VCaP (cell line): ENCODE data around the gene PLCL2.

Experiments
- H3K27ac ChIP-seq: fragments of 450-650 bp; 2 replicates; pipeline ENCODE4 v1.5.1; 2017
- TF ChIP-seq, protein P1 (sequence below): fragments of 450-650 bp; conservative IDR thresholded peaks from 2 replicates; pipeline ENCODE4 v1.5.1; 2017; ENCODE audit warnings: mild to moderate bottlenecking, moderate library complexity

The PLCL2 gene

DNA sequence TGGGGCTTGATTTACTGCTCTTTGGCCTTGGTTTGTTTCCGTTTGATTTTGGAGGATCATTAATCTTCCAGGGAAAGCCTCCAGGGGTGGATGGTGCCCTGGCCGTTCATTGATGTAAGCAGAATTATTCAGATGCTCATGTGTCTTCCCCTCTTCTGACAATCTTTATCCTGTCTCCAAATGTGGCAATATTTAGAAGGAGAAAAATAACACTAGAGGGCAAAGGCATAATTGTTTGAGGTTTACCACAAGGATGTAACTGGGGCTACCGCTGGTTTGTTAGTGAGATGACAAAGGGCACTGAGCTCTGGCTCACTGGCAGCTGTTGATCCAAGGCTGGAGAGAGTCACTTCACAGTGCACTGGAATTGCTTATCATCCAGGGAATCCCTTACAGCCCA lies 18.2 kb upstream of the PLCL2 start:
- TF ChIP-seq, protein P1, sequence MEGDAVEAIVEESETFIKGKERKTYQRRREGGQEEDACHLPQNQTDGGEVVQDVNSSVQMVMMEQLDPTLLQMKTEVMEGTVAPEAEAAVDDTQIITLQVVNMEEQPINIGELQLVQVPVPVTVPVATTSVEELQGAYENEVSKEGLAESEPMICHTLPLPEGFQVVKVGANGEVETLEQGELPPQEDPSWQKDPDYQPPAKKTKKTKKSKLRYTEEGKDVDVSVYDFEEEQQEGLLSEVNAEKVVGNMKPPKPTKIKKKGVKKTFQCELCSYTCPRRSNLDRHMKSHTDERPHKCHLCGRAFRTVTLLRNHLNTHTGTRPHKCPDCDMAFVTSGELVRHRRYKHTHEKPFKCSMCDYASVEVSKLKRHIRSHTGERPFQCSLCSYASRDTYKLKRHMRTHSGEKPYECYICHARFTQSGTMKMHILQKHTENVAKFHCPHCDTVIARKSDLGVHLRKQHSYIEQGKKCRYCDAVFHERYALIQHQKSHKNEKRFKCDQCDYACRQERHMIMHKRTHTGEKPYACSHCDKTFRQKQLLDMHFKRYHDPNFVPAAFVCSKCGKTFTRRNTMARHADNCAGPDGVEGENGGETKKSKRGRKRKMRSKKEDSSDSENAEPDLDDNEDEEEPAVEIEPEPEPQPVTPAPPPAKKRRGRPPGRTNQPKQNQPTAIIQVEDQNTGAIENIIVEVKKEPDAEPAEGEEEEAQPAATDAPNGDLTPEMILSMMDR, result no peak
- no peak overlapping the region for H3K27ac ChIP-seq

DNA sequence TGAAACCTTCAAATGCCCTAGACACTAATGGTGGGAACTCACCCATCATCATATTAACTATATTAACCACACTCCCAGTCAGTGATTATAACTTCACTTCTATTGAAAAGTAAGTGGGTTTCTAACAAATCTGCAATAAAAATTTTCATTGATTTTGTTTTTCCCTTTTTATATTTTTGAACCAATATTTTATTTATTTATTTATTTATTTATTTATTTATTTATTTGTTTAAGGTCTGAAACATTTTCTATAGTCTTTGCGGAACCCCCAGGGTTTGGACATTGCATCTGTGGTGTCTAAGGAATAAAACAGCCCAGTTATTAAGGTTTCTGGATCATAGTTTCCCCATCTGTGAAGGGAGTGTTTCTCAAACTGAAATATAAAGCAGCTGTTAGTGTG lies 16.2 kb upstream of the PLCL2 start:
- TF ChIP-seq, protein P1, result no peak
- H3K27ac ChIP-seq, result no peak overlapping the region

DNA sequence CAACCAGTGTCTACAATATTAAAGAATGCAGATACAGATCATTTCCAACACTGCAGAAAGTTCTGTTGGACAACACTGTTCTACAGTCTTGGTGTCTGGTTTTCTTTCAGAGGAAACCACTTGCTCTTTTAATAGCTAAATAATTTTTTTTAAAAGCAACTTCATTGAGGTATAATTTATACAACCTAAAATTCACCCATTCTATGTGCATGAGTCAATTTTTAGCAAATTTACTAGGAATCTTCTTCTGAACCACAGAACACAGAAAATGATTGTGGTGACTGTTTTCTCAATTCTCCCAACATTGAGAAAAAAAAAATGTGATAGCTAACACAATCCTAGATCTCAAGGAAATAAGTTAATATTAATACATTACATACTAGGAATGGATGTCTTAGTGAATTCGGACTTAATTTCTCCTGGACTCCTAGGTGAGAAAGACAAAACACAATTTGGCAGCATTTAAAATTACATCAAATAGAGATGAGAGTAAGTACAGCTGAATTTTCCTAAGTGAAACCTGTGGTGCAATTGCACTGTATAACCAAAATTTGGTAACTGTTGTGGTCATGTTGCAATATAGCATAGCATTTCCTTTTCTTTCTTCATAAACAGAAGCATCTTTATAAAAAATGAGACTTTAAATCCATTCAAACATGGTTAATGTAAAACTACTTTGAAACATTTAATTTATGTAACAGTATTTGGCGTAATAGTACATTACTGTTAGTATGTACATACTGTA lies 15.3 kb upstream of the PLCL2 start:
- TF ChIP-seq, protein P1, result no peak
- no peak overlapping the region for H3K27ac ChIP-seq

DNA sequence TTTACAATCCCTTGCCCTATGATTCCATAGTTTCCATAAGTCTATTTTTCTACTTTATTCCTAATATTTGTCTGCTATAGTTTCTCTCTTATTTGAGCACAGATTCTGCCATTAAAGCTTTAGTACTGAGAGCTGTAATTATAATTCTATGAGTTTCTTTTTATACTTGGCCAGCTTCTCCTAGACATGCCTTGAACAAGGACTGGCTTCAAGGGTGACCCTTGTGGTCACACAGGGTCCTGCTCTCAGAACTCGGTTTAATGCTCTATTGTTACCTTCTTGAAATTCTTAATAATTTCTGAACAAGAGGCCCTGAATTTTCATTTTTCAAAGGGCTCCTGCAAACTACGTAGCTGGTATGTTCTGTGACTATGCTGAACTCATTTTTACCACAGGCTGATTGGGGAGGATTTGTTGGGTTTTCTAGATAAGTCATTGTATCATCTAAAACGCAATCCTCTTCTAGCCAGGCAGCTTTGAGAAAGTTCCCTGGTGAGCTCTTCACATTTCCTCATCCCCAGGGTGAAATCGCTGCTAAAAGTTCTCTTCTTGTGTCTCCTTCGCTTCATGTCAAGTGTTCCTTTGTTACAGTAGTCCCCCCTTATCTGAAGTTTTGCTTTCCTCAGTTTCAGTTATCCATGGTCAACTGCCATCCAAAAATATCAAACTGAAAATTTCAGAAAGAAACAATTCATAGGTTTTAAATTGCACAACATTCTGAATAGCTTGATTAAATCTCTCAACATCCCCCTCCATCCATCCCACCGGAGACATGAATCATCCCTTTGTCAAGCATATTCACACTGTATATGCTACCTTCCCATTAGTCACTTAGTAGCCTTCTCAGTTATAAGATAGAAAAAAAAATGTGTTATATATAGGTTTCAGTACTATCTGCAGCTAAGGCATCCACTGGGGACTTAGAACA lies 12.6 kb upstream of the PLCL2 start:
- TF ChIP-seq, protein P1, result no peak
- H3K27ac ChIP-seq, result no peak overlapping the region

DNA sequence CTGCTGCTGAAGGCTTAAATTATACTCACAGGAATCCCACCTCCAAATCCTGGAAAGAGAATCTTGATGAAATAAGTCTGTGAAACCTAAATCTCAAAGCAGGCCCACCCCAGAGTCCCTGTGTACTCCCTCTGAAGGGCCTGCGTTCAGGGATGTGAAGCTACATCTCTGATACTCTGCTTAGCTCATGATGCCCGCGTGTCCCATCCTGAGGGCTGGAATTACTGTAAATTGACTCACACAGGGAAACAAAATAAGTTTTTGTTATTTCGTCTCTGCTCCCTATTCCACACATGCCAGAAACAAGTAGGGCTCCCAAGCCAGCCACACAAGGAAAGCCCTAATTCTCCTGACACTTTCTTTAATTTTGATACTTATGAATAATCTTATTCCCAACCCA lies 10.9 kb upstream of the PLCL2 start:
- TF ChIP-seq, protein P1, result no peak

DNA sequence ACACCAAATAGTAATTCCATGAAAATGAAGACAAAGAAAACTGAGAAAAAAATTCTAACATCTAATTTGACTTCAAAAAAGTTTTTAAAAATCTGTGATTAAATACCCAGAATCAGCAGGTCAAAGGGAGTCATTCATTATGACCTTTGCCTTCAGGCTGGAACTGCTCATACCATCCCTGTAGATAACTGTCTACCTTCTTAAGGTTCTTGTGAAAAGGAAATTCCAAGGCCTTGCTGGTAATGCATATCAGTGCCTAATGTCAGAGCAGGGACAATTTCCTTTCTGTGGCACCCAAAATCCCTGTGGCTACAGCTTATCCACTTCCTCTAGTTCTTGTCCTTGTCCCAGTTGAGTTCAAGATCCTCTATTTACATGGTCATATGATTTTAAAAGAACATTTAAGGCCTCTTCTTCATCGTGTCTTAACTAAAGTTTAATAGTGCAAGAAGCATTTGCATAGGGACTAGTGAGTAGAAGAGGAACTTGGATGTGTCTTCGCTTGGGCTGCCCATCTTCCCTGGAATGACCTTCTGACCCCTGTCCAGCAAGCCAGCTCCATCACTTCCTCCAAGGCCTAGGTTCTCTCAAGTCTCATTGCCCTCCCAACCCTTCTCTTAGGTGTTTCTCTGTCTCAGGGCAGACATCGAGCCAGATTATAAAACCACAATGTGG lies 8.7 kb upstream of the PLCL2 start:
- no peak overlapping the region for H3K27ac ChIP-seq
- TF ChIP-seq, protein P1, result no peak

More for the DNA sequence above, 10.9 kb upstream of the PLCL2 start:
- H3K27ac ChIP-seq, result no peak overlapping the region

DNA sequence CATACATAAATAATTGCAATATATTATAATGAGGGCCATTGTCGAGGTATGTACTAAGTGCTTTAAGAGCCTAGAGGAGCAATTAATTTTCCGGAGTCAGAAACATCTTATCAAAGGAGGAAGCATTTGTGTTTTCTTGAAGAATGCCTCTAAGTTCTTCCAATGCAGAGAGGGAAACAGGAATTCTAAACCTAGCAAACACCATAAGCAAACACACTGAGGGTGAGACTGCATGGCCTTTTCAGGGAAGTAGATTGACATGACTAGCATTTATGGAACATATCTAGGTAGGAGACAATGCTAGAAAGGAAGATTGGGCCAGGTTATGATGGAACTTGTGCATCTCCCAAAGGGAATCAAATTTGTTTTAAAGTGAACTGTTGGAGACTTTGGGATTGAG lies 7.2 kb upstream of the PLCL2 start:
- no peak overlapping the region for H3K27ac ChIP-seq
- TF ChIP-seq, protein P1, result no peak
